ENCODE data around the gene COL4A2. TPM values are rescaled to one million over a fixed set of nuclear protein-coding genes. Genes with fewer than 3 reads are reported as not detected.
A peak's percentile ranks its signal among the peaks of the same experiment; 100 is the strongest.

COL4A2 gene
- total RNA-seq, 1 donor from 2014 or later, result 332 TPM

DNA sequence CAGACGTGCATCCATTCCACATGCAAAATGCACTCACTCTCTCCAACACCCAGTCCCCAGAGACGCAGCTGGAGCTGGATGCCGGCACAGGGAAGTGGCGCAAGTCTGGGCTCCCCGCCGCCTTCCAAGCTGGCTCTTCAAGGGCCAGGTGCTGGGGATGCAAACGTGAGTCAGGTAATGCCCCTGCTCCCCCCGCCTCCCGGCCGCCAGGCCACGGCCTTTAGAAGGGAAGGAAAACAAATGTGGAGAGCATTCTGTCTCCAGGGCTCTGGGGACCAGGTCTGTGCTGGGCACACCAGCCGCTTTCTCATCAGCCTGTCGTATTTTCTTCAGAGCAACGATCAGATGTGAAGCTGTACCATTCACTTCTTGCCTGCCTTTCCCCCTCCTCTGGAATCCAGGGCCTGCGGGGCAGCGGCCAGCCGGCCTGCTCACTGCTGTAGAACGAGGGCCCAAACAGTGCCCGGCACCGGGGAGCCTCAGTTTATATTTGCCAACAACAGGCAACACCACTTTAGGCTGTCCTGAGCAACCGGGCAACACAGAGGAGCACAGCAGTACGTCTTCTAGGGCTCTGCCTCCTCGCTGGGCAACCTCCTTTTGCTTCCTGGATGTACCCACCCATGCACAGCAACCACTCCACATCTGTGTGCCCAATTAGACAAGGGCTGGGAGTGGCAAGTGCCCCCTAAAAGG lies 250.7 kb downstream of the COL4A2 start:
- DNase-seq (ENCODE audit: low spot score), result no peak

- peak; percentile 73 for DNase-seq (ENCODE audit: low spot score)
Measured at GRCh38 chr13:110559429-110559943, 252.4 kb downstream of the COL4A2 start.

GRCh38 chr13:110559986-110560385 lies 252.9 kb downstream of the COL4A2 start:
- no peak for DNase-seq (ENCODE audit: low spot score)

DNA sequence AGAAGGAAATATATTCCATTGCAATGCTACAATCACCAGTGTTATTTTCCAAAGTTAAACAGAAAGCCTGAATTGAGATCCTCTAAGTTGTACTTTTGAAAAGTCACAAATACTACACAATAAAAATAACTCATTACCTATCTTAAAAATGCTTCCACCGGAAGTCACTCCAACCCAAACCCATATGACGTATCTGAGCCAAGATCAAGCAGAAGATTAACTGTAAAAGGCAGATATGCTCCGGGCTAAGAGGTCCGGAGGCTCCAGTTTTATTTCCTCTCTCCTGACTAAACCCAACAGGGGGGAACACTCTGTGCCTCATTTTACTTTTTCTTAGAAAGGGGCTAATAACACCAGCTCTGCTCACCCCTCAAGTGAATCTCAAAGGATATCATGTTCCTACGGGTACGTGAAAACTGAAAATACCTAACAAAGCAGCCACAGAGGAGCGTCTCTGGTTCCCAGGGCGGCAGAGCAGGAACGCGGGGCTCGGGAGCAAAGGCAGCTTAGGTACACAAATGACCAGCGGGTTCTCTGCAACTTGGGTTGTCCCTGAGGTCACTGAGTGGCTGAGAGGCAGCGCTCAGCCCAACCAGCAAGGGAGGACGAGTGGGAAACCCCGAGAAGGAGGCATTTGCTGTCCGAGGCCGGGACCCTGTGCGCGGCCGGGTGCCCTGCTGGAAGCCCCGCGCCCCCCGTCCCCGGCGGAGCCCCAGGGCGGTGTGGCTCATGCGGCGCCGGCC lies 253.7 kb downstream of the COL4A2 start:
- DNase-seq (ENCODE audit: low spot score), result no peak

- peak; percentile 91 for DNase-seq (ENCODE audit: low spot score)
Measured at GRCh38 chr13:110561344-110562035, 254.4 kb downstream of the COL4A2 start, which contains the start of gene RAB20. TSS of gene RAB20 (minus strand) at chr13:110561722. CDS start at chr13:110561519, 203 bp downstream.

- DNase-seq (ENCODE audit: low spot score), result no peak
Measured at GRCh38 chr13:110562036-110562597, 255.0 kb downstream of the COL4A2 start.

Other genes starting within 250 kb of the COL4A2 start
- gene COL4A1, start 127 bp upstream of the COL4A2 start, total RNA-seq, result 347 TPM